ENCODE measurements around the gene MAP2. TPM values are rescaled to one million over a fixed set of nuclear protein-coding genes. Genes with fewer than 3 reads are reported as not detected.

The MAP2 gene
- total RNA-seq, 2 donors from 2014 or later = 0.31 to 0.97 TPM

DNA sequence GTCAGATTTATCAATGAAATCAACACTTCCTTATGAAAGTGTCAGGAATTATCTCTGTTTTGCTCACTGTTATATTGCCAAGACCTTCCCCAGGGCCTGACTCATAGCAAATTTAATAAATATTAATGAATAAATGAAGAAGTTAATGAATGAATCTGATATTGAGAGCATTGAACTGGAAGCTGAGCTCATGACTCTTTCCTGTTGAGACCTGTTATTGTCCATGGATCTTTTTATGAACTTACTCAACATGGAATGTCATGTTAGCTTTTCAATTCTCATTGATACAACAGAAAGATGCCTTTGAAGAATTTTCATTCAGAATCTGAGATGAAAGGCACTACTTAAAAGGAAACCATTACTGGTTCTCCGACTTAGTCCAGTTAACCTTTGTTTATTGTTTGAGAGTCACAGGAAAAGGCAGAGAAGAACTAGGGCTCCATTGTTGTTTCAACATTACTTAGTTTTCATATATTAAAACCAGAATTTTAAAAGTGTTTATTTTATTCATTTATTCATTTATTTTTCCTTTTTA lies 257.4 kb downstream of the MAP2 start:
- ATAC-seq (replicated peaks in 1 of 2) (no peak), DNase-seq (no peak)
- H3K9me3 Mint-ChIP-seq = peaks cover 0 to under 1% of the 10 kb centered on the region in 2 donors
- H3K4me1 Mint-ChIP-seq (ENCODE audit: low read depth) = no peaks in the 10 kb centered on the region
- H3K27me3 Mint-ChIP-seq (ENCODE audit: low read depth) = peaks cover 1% of the 10 kb centered on the region
- H3K27ac Mint-ChIP-seq = no peak overlapping the region
- H3K36me3 Mint-ChIP-seq (ENCODE audit: insufficient read depth in 2 of 2) = no peaks in the 10 kb centered on the region
- H3K4me3 Mint-ChIP-seq = no peak overlapping the region

DNA sequence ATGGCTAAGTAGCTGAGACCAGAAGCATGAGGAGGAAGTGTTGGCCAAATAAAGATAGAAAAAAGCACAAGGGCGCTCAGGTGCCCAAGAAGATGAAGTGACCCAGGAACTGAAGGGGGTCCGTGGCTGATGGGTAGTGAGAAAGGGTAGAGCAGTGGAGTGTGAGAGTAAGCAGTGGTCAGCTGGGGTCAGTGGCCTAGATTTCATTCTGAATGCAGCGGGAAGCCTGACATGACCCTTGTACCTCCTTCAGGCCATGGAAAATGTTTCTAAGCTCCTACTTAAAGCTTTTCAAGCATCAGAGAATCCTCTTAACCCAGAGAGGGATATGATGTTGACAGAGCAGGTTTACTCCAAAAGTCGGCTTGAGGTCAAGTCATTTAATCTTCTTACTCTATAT lies 258.8 kb downstream of the MAP2 start:
- H3K9me3 Mint-ChIP-seq = no peaks in the 10 kb centered on the region
- DNase-seq = no peak
- H3K36me3 Mint-ChIP-seq (ENCODE audit: insufficient read depth in 2 of 2) = no peaks in the 10 kb centered on the region
- H3K27ac Mint-ChIP-seq = no peak overlapping the region
- no peak overlapping the region for H3K4me3 Mint-ChIP-seq
- no peaks in the 10 kb centered on the region for H3K4me1 Mint-ChIP-seq (ENCODE audit: low read depth)
- no peaks in the 10 kb centered on the region for H3K27me3 Mint-ChIP-seq (ENCODE audit: low read depth)
- no peak for ATAC-seq (replicated peaks in 1 of 2)

DNA sequence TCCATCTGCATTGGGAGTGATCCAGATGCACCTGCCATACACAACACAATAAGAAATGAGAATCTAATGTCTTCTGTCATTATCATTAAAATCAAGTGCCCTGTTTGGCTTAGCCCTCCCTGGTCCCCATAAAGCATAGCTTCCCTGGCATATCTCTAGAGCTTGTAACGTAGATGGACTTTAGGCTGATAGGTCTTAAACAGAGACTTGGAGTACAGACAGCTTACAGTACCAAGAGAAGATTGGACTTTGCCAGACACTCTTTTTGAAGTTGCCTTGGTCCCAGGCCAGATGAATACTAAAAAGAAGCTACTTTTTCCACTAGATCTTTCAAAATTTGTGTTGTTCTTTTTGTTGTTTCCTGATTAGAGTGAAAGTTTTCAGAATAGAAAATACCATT lies 261.5 kb downstream of the MAP2 start:
- H3K27ac Mint-ChIP-seq = no peak overlapping the region

DNA sequence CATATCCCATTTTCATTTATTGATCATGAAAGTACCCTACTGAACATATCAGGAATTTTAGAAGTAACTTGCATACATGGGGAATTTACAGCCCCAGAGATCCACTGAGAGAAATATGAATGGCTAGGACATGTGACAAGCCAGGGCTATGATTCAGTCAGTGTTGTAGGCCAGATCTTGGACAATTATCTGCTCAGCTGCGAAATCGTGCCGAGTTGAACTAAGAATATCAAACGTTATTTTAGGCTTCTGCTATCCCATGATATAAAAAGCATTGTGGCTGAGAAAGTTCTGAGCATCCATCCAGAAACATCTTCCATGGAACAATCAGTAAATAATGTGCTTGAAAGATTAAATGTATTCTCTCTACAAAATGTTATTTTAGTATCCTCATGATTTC lies 262.1 kb downstream of the MAP2 start:
- H3K4me1 Mint-ChIP-seq (ENCODE audit: low read depth) = no peaks in the 10 kb centered on the region
- ATAC-seq (replicated peaks in 1 of 2) (no peak), DNase-seq (no peak)
- H3K9me3 Mint-ChIP-seq = no peaks in the 10 kb centered on the region
- H3K4me3 Mint-ChIP-seq = no peak overlapping the region
- no peak overlapping the region for H3K27ac Mint-ChIP-seq
- H3K36me3 Mint-ChIP-seq (ENCODE audit: insufficient read depth in 2 of 2) = no peaks in the 10 kb centered on the region
- H3K27me3 Mint-ChIP-seq (ENCODE audit: low read depth) = peaks cover under 1% of the 10 kb centered on the region

More for the DNA sequence above, 261.5 kb downstream of the MAP2 start:
- H3K4me3 Mint-ChIP-seq = no peak overlapping the region
- ATAC-seq (replicated peaks in 1 of 2) (no peak), DNase-seq (no peak)
- no peaks in the 10 kb centered on the region for H3K27me3 Mint-ChIP-seq (ENCODE audit: low read depth)
- H3K4me1 Mint-ChIP-seq (ENCODE audit: low read depth) = no peaks in the 10 kb centered on the region
- no peaks in the 10 kb centered on the region for H3K36me3 Mint-ChIP-seq (ENCODE audit: insufficient read depth in 2 of 2)
- no peaks in the 10 kb centered on the region for H3K9me3 Mint-ChIP-seq

DNA sequence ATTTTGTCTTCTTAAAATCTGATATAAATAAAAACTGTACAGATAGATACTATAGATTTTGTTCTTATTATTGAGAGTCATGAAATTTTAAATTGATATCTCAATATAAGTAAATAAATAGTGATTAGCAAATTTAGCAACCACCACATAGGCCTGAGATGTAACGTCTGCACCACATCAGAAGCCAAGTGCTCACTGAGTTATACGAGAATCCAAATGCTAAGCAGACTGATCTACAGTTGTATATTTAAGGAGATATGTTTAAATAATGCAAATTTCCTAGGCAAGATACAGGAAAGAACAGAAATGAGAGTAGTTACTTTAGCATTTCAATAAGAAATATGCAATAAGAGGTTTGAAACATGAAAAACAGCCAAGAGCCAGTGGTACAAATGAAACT lies 262.6 kb downstream of the MAP2 start:
- Mint-ChIP-seq H3K4me3 (no peak overlapping the region), H3K9me3 (peaks cover 0 to 1% of the 10 kb centered on the region in 2 donors), H3K27me3 (ENCODE audit: low read depth) (peaks cover 6% of the 10 kb centered on the region), H3K36me3 (ENCODE audit: insufficient read depth in 2 of 2) (no peaks in the 10 kb centered on the region), H3K27ac (no peak overlapping the region), H3K4me1 (ENCODE audit: low read depth) (no peaks in the 10 kb centered on the region)
- ATAC-seq (replicated peaks in 1 of 2) (no peak), DNase-seq (no peak)

DNA sequence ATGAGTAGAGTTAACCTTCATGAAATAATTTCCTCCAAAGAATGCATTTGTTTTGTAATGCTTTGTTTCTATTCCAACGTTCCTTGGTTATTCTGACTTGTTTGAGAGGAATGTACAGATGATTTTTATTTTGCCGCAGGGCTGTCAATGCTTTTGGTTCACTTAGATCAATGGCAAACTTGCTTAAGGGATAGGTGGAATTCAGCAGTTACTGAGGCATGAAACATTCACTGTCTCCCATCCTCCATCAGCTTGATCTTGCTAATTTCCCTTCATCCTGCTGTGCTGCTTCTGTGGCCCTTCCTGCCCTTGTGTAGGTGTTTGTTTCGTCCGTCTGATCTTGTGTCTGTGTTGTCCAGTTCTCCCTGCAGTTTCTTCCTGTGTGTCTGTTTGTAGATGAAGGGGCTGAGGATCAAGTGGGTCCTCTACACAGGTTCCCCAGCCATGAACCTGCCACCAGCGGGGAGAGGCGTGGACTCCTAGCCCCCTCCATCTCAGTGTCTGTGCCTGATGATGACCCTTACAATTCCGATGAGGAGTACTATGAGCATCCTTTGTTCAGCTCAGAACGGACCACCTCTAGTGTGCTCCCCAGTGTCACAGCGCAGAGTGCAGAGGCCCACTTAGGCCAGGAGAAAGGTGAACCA lies 263.6 kb downstream of the MAP2 start:
- peaks cover 7% of the 10 kb centered on the region for H3K27me3 Mint-ChIP-seq (ENCODE audit: low read depth)
- ATAC-seq (replicated peaks in 1 of 2) = no peak
- no peak overlapping the region for H3K27ac Mint-ChIP-seq

DNA sequence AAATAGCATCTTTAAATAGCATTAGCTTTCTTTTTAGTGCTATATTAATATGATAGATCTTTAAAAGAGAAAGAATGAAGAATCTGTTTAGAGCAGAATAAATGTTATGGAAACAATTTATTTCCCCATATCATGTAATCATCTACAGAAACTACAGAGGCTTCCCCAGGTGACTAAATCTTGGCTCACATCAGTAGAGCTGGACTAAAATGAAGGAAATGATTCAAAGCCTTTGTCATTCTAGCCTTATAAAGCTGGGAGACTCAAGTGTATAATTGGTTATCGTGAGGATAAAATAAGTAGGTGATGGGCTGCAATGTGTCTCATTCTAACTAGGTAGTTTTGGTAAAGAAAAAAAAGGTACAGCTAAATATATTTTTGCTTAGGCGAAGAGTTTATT lies 264.5 kb downstream of the MAP2 start:
- Mint-ChIP-seq H3K27me3 (ENCODE audit: low read depth) (peaks cover 10% of the 10 kb centered on the region), H3K36me3 (ENCODE audit: insufficient read depth in 2 of 2) (no peaks in the 10 kb centered on the region), H3K27ac (no peak overlapping the region), H3K4me3 (no peak overlapping the region), H3K4me1 (ENCODE audit: low read depth) (no peaks in the 10 kb centered on the region), H3K9me3 (peaks cover 0 to 1% of the 10 kb centered on the region in 2 donors)
- DNase-seq (no peak), ATAC-seq (replicated peaks in 1 of 2) (no peak)

More for the DNA sequence above, 263.6 kb downstream of the MAP2 start:
- DNase-seq = peak in 1 of 2 donors; percentile 0
- Mint-ChIP-seq H3K4me1 (ENCODE audit: low read depth) (no peaks in the 10 kb centered on the region), H3K36me3 (ENCODE audit: insufficient read depth in 2 of 2) (no peaks in the 10 kb centered on the region), H3K4me3 (no peak overlapping the region), H3K9me3 (peaks cover 0 to 1% of the 10 kb centered on the region in 2 donors)

DNA sequence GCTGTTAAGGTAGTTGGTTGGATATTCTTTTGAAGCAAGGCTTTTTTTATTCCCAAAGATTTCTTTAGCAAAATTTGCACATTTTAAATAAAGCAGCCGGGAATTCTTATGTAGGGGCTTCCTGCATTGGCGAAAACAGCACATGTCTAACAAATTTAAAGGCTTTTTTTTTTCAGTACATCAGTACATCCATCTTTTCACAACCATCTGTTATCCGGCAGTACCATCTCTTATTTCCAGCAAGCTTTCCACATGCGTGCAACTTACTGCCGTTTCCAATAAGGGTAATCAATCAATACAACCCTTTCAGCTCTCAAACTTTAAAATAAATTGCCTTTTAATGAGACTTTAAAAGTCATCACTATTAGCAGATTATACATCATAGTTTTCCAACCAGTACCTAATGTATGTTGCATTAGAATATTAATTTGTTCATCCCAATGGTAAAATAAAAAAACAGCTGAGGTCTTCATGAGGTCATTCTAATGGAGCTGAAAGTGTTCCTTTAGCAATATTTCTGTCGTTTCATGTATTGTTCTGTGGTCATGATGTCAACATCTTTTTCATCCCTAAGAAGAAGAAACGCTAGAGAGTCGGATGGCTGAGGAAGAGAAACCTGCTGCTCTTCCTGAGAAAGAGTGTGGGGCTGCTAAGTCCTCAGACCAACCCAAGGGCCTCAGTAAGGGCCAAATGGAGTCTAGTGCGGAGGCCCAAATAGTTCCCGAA lies 266.3 kb downstream of the MAP2 start:
- Mint-ChIP-seq H3K4me1 (ENCODE audit: low read depth) (no peaks in the 10 kb centered on the region), H3K27me3 (ENCODE audit: low read depth) (peaks cover 24% of the 10 kb centered on the region), H3K9me3 (peaks cover 0 to 3% of the 10 kb centered on the region in 2 donors), H3K4me3 (no peak overlapping the region), H3K36me3 (ENCODE audit: insufficient read depth in 2 of 2) (peaks cover 0 to under 1% of the 10 kb centered on the region in 2 donors), H3K27ac (no peak overlapping the region)
- ATAC-seq (replicated peaks in 1 of 2) (no peak), DNase-seq (no peak)

DNA sequence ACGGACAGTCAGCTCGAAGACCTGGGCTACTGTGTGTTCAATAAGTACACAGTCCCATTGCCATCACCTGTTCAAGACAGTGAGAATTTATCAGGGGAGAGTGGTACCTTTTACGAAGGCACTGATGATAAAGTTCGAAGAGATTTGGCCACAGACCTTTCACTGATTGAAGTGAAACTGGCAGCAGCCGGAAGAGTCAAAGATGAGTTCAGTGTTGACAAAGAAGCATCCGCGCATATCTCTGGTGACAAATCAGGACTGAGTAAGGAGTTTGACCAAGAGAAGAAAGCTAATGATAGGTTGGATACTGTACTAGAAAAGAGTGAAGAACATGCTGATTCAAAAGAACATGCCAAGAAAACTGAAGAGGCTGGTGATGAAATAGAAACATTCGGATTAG lies 270.9 kb downstream of the MAP2 start:
- no peak overlapping the region for H3K27ac Mint-ChIP-seq
- H3K36me3 Mint-ChIP-seq (ENCODE audit: insufficient read depth in 2 of 2) = peaks cover 0 to 2% of the 10 kb centered on the region in 2 donors
- ATAC-seq (replicated peaks in 1 of 2) (no peak), DNase-seq (no peak)
- H3K9me3 Mint-ChIP-seq = peaks cover 0 to 4% of the 10 kb centered on the region in 2 donors
- H3K4me3 Mint-ChIP-seq = no peak overlapping the region
- peaks cover 33% of the 10 kb centered on the region for H3K27me3 Mint-ChIP-seq (ENCODE audit: low read depth)
- H3K4me1 Mint-ChIP-seq (ENCODE audit: low read depth) = peaks cover 7% of the 10 kb centered on the region

DNA sequence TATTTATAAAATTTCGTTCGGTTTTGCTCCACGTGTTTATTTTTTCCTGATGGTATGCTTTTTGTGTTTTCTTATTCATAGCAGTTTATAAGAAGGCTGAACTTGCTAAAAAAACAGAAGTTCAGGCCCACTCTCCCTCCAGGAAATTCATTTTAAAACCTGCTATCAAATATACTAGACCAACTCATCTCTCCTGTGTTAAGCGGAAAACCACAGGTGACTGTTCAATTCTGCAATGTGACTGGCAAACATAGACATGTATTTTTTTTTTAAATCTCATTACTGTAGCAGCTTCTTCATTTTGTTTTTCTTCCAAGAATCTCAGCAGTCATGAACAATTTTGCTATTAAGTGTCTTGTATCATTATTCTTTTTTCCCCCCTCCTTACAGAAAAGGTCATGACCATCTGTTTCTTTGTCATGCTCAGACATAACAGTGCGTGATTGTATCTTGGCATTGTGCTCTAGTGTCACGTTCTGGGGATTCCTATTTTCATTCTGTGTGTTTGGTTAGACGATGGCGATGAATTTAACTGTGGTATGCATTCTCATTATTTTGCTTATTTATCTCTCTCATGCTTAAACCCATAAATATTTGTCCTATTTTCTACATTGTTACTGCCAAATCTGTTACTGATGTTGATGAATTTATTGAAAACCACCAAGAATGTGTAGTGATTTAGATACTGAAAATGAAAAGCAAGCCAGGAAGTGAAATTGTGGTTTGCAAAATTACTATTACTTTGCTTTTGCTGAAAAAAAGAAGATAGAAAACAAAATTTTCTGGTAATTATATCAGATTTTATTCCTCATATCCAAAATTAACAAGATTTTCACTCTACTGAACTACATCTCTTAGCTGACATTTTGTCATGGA lies 273.2 kb downstream of the MAP2 start:
- Mint-ChIP-seq H3K4me3 (peak overlapping the region in 1 of 2 donors; percentile 50), H3K27ac (peak overlapping the region; percentile 20)

DNA sequence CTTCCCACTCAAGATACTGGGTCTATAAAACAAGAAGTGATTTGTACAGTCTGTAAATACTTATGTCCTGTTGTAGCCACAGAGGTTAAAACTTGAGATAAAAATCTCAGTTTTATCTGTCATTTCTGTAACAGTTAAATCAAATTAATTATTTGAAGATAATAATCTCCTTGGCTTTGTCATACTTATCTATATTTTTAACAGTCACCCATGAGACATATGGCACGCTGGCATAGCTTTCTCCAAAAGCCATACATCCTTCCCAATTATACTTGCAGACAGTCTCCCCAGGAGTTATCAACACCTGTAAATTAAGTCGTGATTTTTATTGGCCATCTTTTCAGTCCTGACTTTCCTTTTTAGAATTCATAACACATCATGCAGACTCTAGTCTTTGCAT lies 278.9 kb downstream of the MAP2 start:
- Mint-ChIP-seq H3K4me1 (ENCODE audit: low read depth) (no peaks in the 10 kb centered on the region), H3K4me3 (no peak overlapping the region), H3K27me3 (ENCODE audit: low read depth) (no peaks in the 10 kb centered on the region), H3K27ac (no peak overlapping the region), H3K36me3 (ENCODE audit: insufficient read depth in 2 of 2) (no peaks in the 10 kb centered on the region), H3K9me3 (no peaks in the 10 kb centered on the region)
- DNase-seq (no peak), ATAC-seq (replicated peaks in 1 of 2) (no peak)

More for the DNA sequence above, 273.2 kb downstream of the MAP2 start:
- H3K27me3 Mint-ChIP-seq (ENCODE audit: low read depth) = peaks cover 26% of the 10 kb centered on the region
- peaks cover 7% of the 10 kb centered on the region for H3K4me1 Mint-ChIP-seq (ENCODE audit: low read depth)
- peak; percentile 47 to 85 for ATAC-seq (replicated peaks in 1 of 2)
- peaks cover 0 to 3% of the 10 kb centered on the region in 2 donors for H3K9me3 Mint-ChIP-seq
- H3K36me3 Mint-ChIP-seq (ENCODE audit: insufficient read depth in 2 of 2) = peaks cover 0 to 2% of the 10 kb centered on the region in 2 donors
- DNase-seq = peak in 1 of 2 donors; percentile 2

DNA sequence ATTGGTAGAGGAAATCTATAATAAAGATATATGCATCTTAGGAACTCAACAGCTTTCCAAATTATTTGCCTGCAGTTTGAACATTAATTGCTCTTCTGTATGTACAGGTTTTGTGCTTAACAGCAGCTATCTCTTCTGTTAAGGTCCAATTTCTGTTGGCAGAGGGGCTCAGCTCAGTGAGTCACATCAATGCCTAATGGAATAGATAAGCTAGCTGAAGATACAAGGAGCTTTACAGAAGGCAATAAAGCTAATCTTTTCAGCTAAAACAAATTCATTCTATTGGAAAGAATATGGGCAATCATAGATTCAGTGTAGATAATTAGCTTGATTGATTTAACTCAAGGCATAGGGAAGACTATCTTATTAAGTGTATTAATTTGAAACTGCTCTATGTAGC lies 289.4 kb downstream of the MAP2 start:
- Mint-ChIP-seq H3K4me1 (ENCODE audit: low read depth) (no peaks in the 10 kb centered on the region), H3K4me3 (no peak overlapping the region), H3K27me3 (ENCODE audit: low read depth) (no peaks in the 10 kb centered on the region), H3K27ac (no peak overlapping the region), H3K9me3 (peaks cover 2% of the 10 kb centered on the region in 2 donors), H3K36me3 (ENCODE audit: insufficient read depth in 2 of 2) (no peaks in the 10 kb centered on the region)
- ATAC-seq (replicated peaks in 1 of 2) (no peak), DNase-seq (no peak)

DNA sequence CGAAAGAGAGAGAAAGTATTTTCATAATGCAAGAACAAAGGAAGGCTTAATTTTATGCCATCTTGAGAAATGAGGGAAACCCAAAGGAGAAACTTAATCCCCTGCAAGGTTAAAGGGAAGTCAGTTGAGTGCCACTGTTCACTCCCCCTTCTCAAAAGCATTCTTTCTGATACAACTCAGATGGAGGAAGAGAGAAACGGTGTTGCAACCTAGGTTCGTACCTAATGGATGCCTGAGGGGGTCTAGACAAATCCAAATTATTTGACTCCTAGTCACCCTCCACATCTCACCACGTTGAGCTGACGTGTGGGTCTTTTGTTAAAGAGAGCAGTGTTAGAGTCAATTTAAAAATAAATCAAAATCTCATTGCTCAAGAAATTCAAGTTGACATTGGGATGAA lies 295.2 kb downstream of the MAP2 start:
- H3K27me3 Mint-ChIP-seq (ENCODE audit: low read depth) = no peaks in the 10 kb centered on the region
- no peak for DNase-seq
- no peak overlapping the region for H3K27ac Mint-ChIP-seq
- H3K9me3 Mint-ChIP-seq = peaks cover 2% of the 10 kb centered on the region in 2 donors
- H3K4me3 Mint-ChIP-seq = no peak overlapping the region
- no peak for ATAC-seq (replicated peaks in 1 of 2)
- no peaks in the 10 kb centered on the region for H3K4me1 Mint-ChIP-seq (ENCODE audit: low read depth)
- H3K36me3 Mint-ChIP-seq (ENCODE audit: insufficient read depth in 2 of 2) = no peaks in the 10 kb centered on the region

All from activated T-cell treated with anti-CD3 and anti-CD28 coated beads, Interleukin-2, amount 50 U/mL, for 72 hours (primary cell).